HEK293 (cell line): Measurements from ENCODE around the gene KIAA1671.

Experiments used
- ZSCAN23 ChIP-seq: fragments of 450-650 bp; formaldehyde crosslinking; IDR thresholded peaks from 2 replicates; pipeline ENCODE4 v1.5.1; 2016; ENCODE audit warnings: missing biosample characterization, missing genetic modification characterization
- TF ChIP-seq, protein P1 (sequence below): fragments of 450-650 bp; formaldehyde crosslinking; IDR thresholded peaks from 2 replicates; pipeline ENCODE4 v1.5.1; 2016; ENCODE audit warnings: missing biosample characterization, missing genetic modification characterization

DNA sequence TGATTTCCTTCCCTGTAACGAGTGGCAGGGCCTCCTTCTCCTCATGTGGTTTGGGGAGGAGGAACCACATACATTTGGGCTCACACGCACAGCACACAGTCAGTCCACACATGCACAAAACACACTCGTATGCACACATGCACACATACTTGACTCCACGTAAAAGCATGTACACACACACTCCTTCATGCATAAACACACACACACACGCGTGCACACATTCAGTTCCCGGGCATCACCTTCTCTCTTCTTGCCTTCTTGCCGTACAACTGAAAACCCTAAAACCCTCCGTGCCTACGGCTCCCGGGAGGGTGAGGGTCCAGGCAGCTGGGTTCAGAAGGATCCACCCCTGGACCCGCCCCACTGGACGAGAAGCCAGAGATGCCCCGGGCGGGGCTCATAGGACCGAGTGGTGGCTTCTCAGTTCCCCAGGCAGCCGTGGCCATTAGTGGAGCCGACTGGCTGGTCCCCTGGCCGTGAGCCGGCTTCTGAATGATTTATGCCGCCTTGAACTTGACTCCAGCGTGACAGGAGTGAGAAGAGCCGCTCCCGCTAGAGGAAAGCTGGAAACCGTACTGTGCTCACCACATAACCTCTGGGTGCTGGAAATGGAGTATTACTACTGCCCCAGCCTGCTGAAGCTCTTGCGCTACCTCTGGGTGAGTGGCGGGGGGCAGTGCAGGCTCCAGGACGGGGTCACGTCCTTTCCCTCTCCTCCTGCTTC is 117.4 kb downstream of the KIAA1671 start:
- TF ChIP-seq, protein P1, sequence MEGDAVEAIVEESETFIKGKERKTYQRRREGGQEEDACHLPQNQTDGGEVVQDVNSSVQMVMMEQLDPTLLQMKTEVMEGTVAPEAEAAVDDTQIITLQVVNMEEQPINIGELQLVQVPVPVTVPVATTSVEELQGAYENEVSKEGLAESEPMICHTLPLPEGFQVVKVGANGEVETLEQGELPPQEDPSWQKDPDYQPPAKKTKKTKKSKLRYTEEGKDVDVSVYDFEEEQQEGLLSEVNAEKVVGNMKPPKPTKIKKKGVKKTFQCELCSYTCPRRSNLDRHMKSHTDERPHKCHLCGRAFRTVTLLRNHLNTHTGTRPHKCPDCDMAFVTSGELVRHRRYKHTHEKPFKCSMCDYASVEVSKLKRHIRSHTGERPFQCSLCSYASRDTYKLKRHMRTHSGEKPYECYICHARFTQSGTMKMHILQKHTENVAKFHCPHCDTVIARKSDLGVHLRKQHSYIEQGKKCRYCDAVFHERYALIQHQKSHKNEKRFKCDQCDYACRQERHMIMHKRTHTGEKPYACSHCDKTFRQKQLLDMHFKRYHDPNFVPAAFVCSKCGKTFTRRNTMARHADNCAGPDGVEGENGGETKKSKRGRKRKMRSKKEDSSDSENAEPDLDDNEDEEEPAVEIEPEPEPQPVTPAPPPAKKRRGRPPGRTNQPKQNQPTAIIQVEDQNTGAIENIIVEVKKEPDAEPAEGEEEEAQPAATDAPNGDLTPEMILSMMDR (tag by site-specific recombination), result no peak
- TF ChIP-seq ZSCAN23 (tag by site-specific recombination), result no peak
